Measurements from ENCODE around the gene TAF6L.
"Not testable (repeated sequence)": the region's sequence is repeated elsewhere in the genome, so short reads cannot be mapped to it uniquely, and the experiment has no call there.

TAF6L gene

GRCh38 chr11:62805961-62806441 lies 34.8 kb downstream of the TAF6L start:
- no peak for DNase-seq

DNA sequence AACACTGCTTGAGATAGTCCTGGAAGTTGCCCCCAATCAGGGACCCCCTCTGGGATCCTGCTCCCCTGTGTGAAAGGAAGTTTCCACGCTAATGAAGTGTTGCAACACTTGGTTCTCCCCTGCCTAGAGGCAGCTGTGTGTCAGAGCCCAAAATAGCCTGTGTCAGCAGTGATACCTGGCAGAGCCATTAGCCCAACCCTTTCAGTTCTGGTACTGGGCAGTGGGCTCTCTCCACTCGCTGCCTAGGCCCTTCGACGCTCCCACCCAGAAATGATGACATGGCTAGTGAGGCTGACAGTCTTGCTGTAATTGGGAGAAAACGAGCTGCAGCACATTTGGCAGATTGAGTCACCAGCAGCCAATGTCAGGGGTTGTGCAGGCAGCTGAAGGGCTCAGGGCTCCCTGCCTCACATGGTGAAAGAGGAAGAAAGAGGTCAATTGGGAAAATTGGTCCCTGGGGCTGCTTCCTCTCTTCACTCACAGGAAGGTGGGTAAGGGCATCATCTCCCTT lies 35.5 kb downstream of the TAF6L start:
- no peak for DNase-seq

DNA sequence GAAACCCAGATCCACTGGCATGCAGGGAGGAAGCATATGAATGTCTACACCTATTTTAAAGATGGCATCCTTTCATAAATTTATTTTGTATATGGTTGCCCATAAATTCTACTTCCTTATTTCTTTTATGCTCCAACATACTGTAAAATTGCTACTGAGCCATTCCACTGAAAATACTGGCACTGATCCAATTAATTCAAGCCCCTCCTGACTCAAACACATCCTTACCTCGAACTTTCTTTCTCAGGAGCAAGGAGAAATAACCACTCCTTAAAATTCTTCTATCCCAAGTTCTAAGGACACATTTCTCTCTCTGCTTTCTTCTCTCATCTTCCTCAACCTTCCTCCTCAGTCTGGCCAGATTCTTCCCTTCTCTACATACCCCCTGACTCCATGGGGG lies 39.6 kb downstream of the TAF6L start:
- DNase-seq = no peak

- DNase-seq = no peak
Measured at GRCh38 chr11:62811659-62812058, 40.5 kb downstream of the TAF6L start.

- no peak for DNase-seq
Measured at GRCh38 chr11:62816557-62816956, 45.4 kb downstream of the TAF6L start.

GRCh38 chr11:62817129-62817528 lies 45.9 kb downstream of the TAF6L start:
- no peak for DNase-seq

DNA sequence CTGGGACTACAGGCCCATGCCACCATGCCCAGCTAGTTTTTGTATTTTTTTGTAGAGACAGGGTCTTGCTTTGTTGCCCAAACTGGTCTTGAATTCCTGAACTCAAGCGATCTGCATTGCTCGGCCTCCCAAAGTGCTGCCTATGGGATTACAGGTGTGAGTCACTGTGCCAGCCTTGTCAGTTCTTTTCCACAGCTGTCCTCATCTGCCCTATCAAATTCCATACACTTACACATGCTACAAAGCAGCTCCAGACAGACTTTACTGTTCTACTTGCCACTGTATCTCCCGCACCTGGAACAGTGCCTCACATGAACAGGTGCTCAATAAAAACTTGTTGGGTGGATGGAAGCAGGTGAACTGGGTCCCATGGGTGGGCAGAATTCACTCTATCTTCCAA lies 52.5 kb downstream of the TAF6L start:
- no peak for DNase-seq

DNA sequence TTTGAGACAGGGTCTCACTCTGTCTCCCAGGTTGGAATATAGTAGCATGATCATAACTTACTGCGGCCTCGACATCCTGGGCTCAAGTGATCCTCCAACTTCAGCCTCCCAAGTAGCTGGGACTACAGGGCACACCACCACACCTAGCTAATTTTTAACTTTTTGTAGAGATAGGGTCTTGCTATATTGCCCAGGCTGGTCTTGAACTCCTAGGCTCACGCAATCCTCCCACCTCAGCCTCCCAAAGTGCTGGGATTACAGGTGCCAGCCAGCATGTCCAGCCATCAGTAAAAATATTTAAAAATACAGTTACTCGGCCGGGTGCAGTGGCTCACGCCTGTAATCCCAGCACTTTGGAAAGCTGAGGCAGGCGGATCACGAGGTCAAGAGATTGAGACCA lies 56.9 kb downstream of the TAF6L start:
- DNase-seq = not testable (repeated sequence)

GRCh38 chr11:62830904-62831519 lies 59.8 kb downstream of the TAF6L start:
- DNase-seq = no peak

- peak; percentile 96 to 99 for DNase-seq
Measured at GRCh38 chr11:62831520-62832335, 60.5 kb downstream of the TAF6L start, which contains the start of gene STX5. TSS of gene STX5 (minus strand) at chr11:62832051. CDS start at chr11:62831243, 808 bp downstream.

DNA sequence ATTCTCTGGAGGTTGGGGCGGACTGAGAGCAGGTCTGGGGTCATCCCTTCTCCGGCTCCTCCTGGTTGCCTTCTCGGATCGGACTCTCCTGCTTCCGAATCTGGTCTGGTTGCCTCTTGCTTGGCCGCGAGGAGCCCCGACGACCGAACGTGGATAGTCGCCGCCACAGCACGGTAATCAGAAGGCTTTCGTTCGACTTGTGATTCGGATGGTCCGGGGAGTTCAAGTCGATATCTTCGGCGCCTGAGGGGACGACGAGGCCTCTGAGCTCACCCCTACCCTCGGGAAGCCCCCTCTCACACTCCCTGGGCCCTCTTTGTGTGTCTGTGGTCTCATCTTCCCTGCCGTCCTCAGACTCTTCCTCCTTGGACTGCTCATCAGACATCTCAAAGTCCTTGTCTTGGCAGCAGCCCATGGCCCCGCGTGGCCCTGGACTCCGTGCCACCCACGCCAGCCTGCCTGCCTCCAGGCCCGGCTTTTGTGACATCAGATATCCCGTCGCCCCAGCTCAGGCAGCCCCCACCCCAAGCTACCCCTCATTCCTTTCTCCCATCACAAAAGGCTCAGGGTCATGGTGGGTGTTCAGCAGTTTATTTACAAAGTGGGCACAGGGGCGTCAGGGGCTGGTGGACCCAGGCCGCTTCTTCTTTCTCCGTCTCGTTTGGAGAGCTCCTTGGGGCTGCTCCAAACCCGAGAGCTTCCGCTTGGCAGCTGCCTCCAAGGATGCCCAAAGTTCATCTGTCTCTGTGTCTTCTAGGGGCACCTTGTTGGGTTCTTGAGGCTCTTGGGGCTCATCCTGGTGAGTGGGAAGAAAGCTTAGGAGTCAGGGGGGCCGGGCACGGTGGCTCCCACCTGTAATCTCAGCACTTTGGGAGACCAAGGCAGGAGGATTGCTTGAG lies 61.4 kb downstream of the TAF6L start, which contains the start of gene TEX54:
Gene TEX54 (minus strand): TSS at position 506 of the 899 bp plus-strand sequence.
- no peak for DNase-seq

DNA sequence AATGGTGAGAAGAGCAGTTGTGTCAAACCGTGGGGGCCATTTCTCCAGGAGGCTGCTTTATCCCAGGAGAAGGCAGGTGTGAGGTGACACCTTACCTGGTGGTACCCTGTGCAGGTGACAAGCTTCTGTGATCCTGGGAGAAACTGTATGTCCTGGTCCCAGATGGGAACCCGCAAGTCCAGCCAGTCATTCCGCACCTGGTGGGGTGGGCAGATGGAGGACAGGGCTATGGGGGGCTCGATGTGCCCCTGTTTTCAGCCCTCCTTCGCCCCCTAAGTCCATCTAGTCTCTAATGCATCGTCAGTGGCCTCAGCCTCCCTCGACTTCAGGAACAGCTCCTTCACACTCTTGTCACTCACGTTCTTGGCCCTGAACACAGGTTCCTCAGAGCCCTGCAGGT lies 64.1 kb downstream of the TAF6L start:
- DNase-seq = no peak

Measured in hippocampal formation (tissue), 2 donors.